Inflammatory macrophage treated with lipopolysaccharide for 4 hours (primary cell): ENCODE measurements around the gene LRP3.
"Not testable (repeated sequence)": the region's sequence is repeated elsewhere in the genome, so short reads cannot be mapped to it uniquely, and the experiment has no call there.

Source experiments
- DNase-seq: peaks from one replicate; pipeline ENCODE4 v3.0.0-alpha.2; 2020

Gene LRP3

GRCh38 chr19:33176670-33177416 is 17.3 kb upstream of the LRP3 start:
- DNase-seq, result peak; percentile 97

GRCh38 chr19:33177417-33177979 is 16.6 kb upstream of the LRP3 start:
- DNase-seq, result peak; percentile 84

DNA sequence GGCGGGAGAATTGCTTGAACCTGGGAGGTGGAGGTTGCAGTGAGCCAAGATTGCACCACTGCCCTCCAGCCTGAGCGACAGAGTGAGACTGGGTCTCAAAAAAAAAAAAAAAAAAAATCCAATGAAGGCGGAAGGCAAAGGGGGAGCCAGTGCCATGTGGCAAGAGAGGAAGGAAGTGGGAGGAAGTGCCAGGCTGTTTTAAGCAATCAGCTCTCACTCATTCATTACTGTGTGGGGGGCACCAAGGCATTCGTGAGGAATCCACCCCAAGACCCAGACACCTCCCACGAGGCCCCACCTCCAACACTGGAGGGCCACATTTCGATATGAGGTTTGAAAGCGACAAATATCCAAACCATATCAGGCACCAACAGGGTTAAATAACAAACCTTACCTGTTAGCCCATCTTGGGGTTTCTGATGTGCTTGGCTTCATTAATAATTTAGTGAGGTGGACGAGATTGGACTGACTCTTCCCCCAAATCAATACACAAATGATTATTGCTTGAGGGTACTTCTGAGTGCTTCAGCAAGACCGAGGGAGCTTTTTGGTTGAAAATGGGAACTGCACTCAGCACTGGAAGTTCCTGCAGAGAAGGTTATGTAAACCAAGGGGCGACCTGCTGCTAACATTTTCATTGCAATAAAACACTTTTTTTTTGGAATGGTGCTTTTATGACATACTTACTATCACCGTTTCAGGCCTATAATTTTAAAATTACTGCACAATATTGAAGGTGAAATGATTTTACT is 7.5 kb upstream of the LRP3 start:
- peak; percentile 55 for DNase-seq

- no peak for DNase-seq
These were observed 7.0 kb upstream of the LRP3 start for GRCh38 chr19:33187183-33187540.

GRCh38 chr19:33189453-33189852 is 4.7 kb upstream of the LRP3 start:
- DNase-seq, result no peak

DNA sequence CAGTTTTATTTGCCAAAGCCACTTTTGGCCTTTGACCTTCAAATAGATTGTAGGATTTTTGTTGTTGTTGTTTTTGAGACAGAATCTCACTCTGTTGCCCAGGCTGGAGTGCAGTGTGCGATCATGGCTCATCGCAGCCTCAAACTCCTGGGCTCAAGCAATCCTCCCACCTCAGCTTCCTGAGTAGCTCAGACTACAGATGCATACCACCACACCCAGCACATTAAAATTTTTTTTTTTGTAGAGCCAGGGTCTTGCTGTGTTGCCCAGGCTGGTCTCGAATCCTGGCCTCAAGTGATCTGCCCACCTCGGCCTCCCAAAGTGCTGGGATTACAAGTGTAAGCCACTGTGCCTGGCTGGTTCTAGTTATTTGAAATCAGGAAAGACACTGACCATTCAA is 3.0 kb upstream of the LRP3 start:
- not testable (repeated sequence) for DNase-seq

GRCh38 chr19:33191501-33191900 is 2.6 kb upstream of the LRP3 start:
- DNase-seq, result no peak

- no peak for DNase-seq
These were observed 2.1 kb upstream of the LRP3 start for GRCh38 chr19:33192010-33192409.

DNA sequence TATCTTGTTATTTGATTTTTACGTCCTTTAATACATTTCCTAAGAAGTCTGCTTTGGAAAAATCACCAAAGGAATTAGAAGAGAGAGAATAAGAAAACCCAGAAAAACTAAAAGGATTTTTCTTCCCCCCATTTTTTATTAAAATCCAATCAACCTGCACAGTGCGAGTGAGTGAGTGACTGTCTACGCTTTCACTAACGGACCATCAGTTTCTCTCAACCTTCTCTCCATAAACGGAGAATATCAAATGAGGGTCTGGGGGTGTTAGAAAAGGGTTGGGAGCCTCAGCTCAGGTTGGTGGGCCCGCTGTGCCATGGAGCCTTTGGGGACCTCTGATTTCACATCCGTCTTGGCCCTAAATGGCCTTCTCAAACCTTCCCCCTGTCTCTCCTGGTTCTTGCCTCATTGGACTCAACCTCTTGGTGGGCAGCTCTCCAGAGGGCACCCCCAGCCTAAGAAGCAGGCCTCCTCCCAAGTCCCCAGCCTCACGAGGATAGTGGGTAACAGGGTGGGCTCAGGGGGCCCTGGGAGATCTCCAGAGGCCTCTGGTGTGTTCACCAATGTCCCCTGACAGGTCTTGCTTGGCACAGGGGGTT is 763 bp upstream of the LRP3 start:
- DNase-seq, result no peak

GRCh38 chr19:33194532-33194885 is 379 bp downstream of the LRP3 start:
- peak; percentile 7 for DNase-seq

DNA sequence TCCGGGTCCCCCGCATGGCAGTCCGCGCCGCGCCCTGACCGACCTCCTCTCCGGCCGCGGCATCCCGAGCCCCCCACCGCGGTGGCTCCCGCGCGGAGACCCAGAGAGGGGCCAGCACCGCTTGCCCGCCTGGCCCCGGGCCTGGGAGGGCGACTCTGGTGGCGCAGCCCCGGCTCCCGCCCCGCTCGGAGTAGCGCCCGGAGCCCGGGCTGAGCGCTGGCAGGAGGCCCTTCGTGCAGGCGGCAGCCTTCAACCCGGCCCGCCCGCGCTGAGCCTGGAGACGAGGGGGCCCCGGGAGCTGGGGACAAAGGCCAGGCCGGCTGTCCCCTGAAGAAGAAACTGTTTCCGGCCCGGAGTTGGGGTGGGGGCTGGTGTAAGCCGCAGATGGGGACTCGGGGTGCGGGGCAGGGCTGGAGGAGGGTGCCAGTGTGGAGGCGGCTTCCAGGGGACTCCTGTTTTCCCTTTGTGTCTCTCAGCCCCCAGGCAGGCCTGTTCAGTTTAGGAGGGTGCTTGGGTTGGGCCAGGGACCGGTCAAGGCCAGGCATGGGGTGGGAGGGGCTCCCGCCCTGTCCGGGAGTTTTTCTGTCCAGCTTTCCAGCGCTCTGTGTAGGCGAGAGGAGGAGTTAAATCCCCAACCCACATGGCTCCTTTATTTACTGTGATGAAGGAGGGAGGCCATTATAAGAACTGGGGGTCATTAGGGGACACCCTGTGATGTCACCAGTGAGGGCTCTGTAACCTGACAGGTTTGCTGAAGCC is 935 bp downstream of the LRP3 start:
- DNase-seq, result peak; percentile 18

GRCh38 chr19:33195645-33196347 is 1.7 kb downstream of the LRP3 start:
- no peak for DNase-seq

DNA sequence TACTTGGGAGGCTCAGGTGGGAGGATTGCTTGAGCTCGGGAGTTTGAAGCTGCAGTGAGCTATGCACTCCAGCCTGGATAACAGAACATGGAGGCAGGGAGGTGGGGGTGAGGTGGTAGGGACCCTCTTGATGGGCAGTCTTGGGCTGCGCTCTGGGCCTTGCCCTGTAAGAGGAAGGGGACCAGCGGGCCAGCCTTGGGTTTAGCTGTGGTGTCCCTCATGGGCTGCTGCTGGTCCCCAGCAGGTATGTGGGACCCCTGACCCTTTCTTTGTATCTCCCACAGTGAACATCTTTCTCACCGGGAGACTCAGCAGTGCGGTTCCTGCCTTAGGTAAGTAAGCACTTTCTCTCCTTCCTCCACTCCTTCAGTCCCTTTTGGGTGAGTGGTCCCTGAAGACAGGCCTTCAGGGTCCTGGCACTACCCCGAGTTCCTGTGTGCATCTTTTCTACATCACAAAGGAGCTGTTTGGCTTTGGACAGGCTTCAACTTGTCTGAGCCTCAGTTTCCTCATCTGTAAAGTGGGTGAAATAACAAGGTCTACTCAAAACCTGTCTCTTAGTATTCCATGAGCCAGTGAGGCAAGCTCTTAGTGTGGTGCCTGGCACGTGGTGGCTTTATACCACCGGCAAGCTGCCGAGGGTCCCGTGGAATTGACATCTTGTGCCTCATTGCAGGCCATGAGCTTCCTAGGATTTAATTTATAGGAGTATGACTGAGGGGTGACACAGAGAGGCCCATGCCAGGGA is 2.5 kb downstream of the LRP3 start:
- no peak for DNase-seq

- no peak for DNase-seq
These were observed 3.5 kb downstream of the LRP3 start for GRCh38 chr19:33197591-33198000.

- no peak for DNase-seq
These were observed 4.0 kb downstream of the LRP3 start for GRCh38 chr19:33198169-33198568.

GRCh38 chr19:33199441-33200265 is 5.5 kb downstream of the LRP3 start:
- no peak for DNase-seq

DNA sequence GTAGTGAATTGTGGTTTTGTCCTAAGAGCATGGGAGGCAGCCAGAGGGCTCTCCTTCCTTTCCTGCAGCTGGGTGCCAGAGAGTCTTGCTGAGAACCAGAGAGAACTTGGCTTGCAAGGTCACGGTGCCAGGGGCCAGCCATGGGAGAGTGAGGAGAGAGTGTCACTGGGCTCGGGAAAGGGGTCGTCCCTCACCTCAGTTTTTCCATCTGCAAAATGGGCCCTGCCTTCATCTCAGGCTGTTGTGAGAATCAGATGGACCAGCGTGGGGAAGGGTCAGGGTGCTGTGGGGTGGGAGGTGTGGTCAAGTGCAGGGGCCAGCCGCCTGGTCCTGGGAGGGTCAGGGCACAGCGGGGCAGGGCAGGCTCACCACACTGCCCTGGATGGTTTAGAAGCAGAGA is 7.3 kb downstream of the LRP3 start:
- DNase-seq, result no peak

GRCh38 chr19:33201886-33202545 is 7.9 kb downstream of the LRP3 start:
- DNase-seq, result no peak

DNA sequence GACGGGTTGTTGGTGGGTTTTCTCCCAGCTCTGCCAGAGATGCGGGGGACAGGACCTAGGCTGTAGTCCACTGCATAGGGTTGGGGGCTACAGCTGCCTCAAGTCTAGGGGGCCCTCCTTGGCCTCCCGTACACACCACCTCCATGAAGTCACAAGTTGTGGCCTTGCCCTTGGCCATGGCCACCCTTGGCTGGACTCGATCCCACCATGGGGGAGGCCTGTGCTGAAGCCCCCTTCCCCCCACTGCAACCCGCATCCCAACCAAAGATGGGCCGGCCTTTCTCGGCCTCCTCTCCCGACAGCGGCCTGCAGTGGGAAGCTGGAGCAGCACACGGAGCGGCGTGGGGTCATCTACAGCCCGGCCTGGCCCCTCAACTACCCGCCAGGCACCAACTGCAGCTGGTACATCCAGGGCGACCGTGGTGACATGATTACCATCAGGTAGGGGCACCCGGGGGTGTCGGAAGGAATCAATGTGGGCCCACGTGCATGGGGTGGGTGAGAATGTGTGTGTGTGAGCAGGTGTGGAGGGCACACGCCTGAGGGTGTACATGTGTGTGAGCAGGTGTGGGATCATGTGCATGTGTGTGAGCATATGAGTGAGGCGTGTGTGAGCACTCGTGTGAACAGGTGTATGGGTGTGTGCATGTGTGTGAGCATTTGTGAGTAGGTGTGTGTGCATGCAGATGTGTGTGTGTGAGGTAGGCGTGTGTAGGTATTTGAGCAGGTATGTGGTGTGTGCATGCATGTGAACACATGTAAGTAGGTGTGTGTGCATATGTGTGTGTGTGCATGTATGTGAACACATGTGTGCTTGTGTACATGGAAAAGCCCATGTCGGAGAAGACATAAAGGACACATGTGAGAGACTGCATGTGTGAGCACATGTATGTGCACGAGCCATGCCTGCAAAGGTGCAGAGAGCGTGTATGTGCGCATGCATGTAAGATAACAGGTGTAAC is 8.7 kb downstream of the LRP3 start:
- no peak for DNase-seq
